Neuronal stem cell (in vitro differentiated cells): Measurements from ENCODE around the gene UCKL1.
"Not testable (repeated sequence)": the region's sequence is repeated elsewhere in the genome, so short reads cannot be mapped to it uniquely, and the experiment has no call there.

Experiments
- DNase-seq: peaks from one replicate; pipeline ENCODE4 v3.0.0-alpha.2; 2013; ENCODE audit warnings: low spot score
- H2AFZ ChIP-seq: one replicate; pipeline ENCODE4 v1.6.1; 2013; ENCODE audit warnings: mild to moderate bottlenecking, low read length, inconsistent platforms
- H2AK5ac ChIP-seq: 2 replicates; pipeline ENCODE4 v1.6.1; 2013; ENCODE audit warnings: low read depth, mild to moderate bottlenecking, inconsistent platforms, low read length, moderate library complexity, mixed read lengths
- H2BK120ac ChIP-seq: 2 replicates; pipeline ENCODE4 v1.6.1; 2013; ENCODE audit warnings: low read depth, mild to moderate bottlenecking, inconsistent platforms, low read length, moderate library complexity, mixed read lengths
- H2BK12ac ChIP-seq: one replicate; pipeline ENCODE4 v1.6.1; 2013; ENCODE audit warnings: low read length, inconsistent platforms
- H2BK15ac ChIP-seq: 2 replicates; pipeline ENCODE4 v1.6.1; 2013; ENCODE audit warnings: mild to moderate bottlenecking, low read length, inconsistent platforms, mixed read lengths
- H2BK5ac ChIP-seq: one replicate; pipeline ENCODE4 v1.6.1; 2013; ENCODE audit warnings: inconsistent platforms, mild to moderate bottlenecking, low read length, moderate library complexity
- H3K14ac ChIP-seq: one replicate; pipeline ENCODE4 v1.6.1; 2013; ENCODE audit warnings: low read length, inconsistent platforms
- H3K18ac ChIP-seq: 2 replicates; pipeline ENCODE4 v1.6.1; 2013; ENCODE audit warnings: low read length, inconsistent platforms
- H3K23ac ChIP-seq: 2 replicates; pipeline ENCODE4 v1.6.1; 2013; ENCODE audit warnings: low read depth, mild to moderate bottlenecking, mixed read lengths, low read length, inconsistent platforms; ENCODE audit not compliant: poor library complexity
- H3K27ac ChIP-seq: replicated peaks from 3 replicates; pipeline ENCODE4 v1.5.1; 2013; ENCODE audit warnings: low read length, inconsistent platforms
- H3K27me3 ChIP-seq, 3 experiments: 2 replicates each; pipeline ENCODE4 v1.6.1; 2013; ENCODE audit warnings: low read length in 3 of 3, mild to moderate bottlenecking in 2 of 3, inconsistent platforms in 1 of 3, low read depth in 1 of 3, mixed read lengths in 1 of 3, moderate library complexity in 1 of 3; ENCODE audit not compliant: control insufficient read depth in 3 of 3, insufficient read depth in 3 of 3
- H3K36me3 ChIP-seq, 2 donors: replicated peaks in 1 of 2; 2 replicates each; pipeline ENCODE4 v1.6.1; 2013; ENCODE audit warnings: low read length in 2 of 2; ENCODE audit not compliant: control insufficient read depth in 2 of 2, insufficient read depth in 2 of 2
- H3K4ac ChIP-seq: 2 replicates; pipeline ENCODE4 v1.6.1; 2013; ENCODE audit warnings: inconsistent platforms, mild to moderate bottlenecking, low read length, moderate library complexity
- H3K4me1 ChIP-seq, 2 donors: 1 replicate in 1 of 2; 2 replicates in 1 of 2; pipeline ENCODE4 v1.6.1; 2013; ENCODE audit warnings: low read length in 2 of 2, low read depth in 1 of 2; ENCODE audit not compliant: control insufficient read depth in 2 of 2, insufficient read depth in 1 of 2
- H3K4me2 ChIP-seq: one replicate; pipeline ENCODE4 v1.6.1; 2013; ENCODE audit warnings: mild to moderate bottlenecking, low read length, inconsistent platforms; ENCODE audit not compliant: insufficient read depth, poor library complexity, severe bottlenecking
- H3K4me3 ChIP-seq, 2 donors: 2 replicates each; pipeline ENCODE4 v1.5.1; 2013; ENCODE audit warnings: low read length in 2 of 2, mild to moderate bottlenecking in 2 of 2, inconsistent platforms in 1 of 2, moderate library complexity in 1 of 2
- H3K79me1 ChIP-seq: one replicate; pipeline ENCODE4 v1.6.1; 2013; ENCODE audit warnings: low read depth, mild to moderate bottlenecking, inconsistent platforms, low read length, moderate library complexity
- H3K9ac ChIP-seq: one replicate; pipeline ENCODE4 v1.6.1; 2013; ENCODE audit warnings: mild to moderate bottlenecking, low read depth, low read length, inconsistent platforms; ENCODE audit not compliant: poor library complexity
- H3K9me3 ChIP-seq, 2 donors: replicated peaks in 1 of 2; 2 replicates each; pipeline versions ENCODE3 to v1.6.1; 2013; ENCODE audit warnings: low read length in 2 of 2, mild to moderate bottlenecking in 2 of 2, inconsistent platforms in 1 of 2, low read depth in 1 of 2, mixed read lengths in 1 of 2, moderate library complexity in 1 of 2; ENCODE audit not compliant: control insufficient read depth in 2 of 2, insufficient read depth in 1 of 2
- H4K8ac ChIP-seq: one replicate; pipeline ENCODE4 v1.6.1; 2013; ENCODE audit warnings: low read depth, mild to moderate bottlenecking, inconsistent platforms, low read length, moderate library complexity
- H4K91ac ChIP-seq: one replicate; pipeline ENCODE4 v1.6.1; 2013; ENCODE audit warnings: low read length, low read depth, mild to moderate bottlenecking, inconsistent platforms; ENCODE audit not compliant: poor library complexity
- whole genome bisulfite sequencing, 2 donors: extraction: QIAGEN DNeasy Blood & Tissue Kit; methylation state at CpG; one replicate each; pipeline ENCODE4 v1.1.7; 2013; ENCODE audit warnings: missing lambda C conversion rate in 2 of 2, mixed read lengths in 1 of 2; ENCODE audit not compliant: insufficient read length in 2 of 2, insufficient replicate concordance in 1 of 2; ENCODE audit errors: extremely low coverage in 2 of 2; 5-methylcytosine and 5-hydroxymethylcytosine counted together

UCKL1 gene

DNA sequence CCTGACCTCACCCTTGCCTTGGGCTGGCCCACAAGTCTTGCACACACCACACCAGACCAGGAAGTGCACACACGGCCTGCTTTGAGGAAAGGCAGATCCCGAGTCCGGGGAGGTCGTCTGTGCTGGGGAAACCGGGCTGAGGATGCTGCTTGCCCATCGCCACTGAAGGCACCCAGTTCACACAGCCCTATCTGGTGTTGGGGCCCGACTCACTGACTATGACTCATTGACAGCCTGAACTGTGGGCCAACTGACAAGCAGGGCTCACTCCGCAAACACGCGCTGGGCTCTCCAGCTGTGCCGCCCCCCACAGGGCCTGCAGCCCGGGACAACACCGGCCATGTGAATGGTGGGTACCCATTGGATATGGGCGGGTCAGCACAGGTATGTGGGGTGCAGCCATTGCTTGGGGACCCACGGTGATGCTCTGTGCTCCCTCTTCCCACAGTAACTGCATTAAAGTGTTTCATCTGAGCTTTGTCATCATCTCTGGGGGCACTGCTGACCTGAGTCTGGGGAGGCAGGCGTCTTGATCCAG lies 21.6 kb upstream of the UCKL1 start:
- Histone ChIP-seq H3K27me3 (peaks cover 0 to 6% (median 0%) of the 10 kb centered on the region in 3 experiments), H3K79me1 (peaks cover 10% of the 10 kb centered on the region), H2BK5ac (peak overlapping the region; percentile 30), H2BK15ac (peak overlapping the region; percentile 84), H3K27ac (no peak overlapping the region), H3K4me2 (no peak overlapping the region), H3K4me1 (peaks cover 14% of the 10 kb centered on the region in 2 donors), H2AFZ (no peak overlapping the region), H4K8ac (peak overlapping the region; percentile 56), H3K18ac (no peak overlapping the region), H2AK5ac (peak overlapping the region; percentile 33), H2BK120ac (no peak overlapping the region), H3K14ac (no peak overlapping the region), H2BK12ac (peak overlapping the region; percentile 50), H3K23ac (peak overlapping the region; percentile 2), H3K9me3 (no peaks in the 10 kb centered on the region), H3K4ac (peak overlapping the region; percentile 12), H3K4me3 (no peak overlapping the region), H4K91ac (no peak overlapping the region), H3K9ac (no peak overlapping the region), H3K36me3 (peaks cover 5 to 8% of the 10 kb centered on the region in 2 donors)
- no peak for DNase-seq
- no CpG with 5 or more reads among the region's 16 CpGs for WGBS, 2 donors

DNA sequence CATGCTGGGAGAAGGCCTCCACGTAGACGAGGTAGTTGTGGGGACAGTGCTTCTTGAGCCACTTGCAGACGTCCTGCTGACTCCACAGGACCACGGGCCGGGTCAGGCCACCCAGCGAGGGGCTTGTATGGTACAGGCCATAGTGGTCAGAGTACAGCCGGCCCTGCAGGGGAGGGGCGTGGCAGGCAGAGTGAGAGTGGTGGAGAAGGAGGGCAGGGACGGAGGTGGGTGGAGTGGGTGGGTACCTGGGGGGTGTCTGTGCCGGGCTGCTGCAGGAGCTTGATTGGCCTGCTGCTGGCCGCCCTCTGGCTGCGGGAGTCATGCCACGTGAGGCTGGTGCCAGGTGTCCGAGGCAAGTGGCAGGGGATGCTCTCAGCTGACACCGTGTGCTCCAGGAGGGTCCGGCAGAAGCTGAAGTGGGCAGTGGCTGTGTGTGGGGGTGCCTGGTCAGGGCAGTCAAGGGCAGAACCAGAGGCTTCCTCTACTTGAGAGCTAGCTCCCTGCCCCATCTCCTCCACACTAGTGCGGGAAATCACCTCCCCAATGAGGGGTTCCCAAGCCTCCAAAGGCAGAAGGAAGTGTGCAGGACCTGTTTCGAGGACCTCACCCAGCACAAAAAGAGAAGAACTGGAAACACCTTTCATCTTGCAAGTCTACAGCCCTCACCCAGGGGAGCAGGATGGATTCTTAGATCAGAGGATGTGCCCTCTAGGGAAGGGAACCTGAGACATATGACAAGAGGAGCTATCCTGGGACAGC lies 20.9 kb upstream of the UCKL1 start:
- no peak for DNase-seq
- peak overlapping the region; percentile 40 for H2BK120ac ChIP-seq
- H3K18ac ChIP-seq = no peak overlapping the region
- H3K79me1 ChIP-seq = peaks cover 5% of the 10 kb centered on the region
- peak overlapping the region; percentile 77 for H3K9ac ChIP-seq
- peak overlapping the region; percentile 12 for H3K4ac ChIP-seq
- peak overlapping the region; percentile 32 for H3K14ac ChIP-seq
- peak overlapping the region; percentile 2 for H3K23ac ChIP-seq
- no peak overlapping the region for H4K91ac ChIP-seq
- H3K27ac ChIP-seq = no peak overlapping the region
- H2BK12ac ChIP-seq = peak overlapping the region; percentile 35
- H3K27me3 ChIP-seq = peaks cover 0 to 8% (median 0%) of the 10 kb centered on the region in 3 experiments
- peak overlapping the region; percentile 56 for H4K8ac ChIP-seq
- peak overlapping the region; percentile 84 for H2BK15ac ChIP-seq
- peaks cover 14% of the 10 kb centered on the region in 2 donors for H3K4me1 ChIP-seq
- peak overlapping the region; percentile 52 for H2AK5ac ChIP-seq
- no peak overlapping the region for H2AFZ ChIP-seq
- no CpG with 5 or more reads among the region's 18 CpGs for WGBS, 2 donors
- no peaks in the 10 kb centered on the region for H3K9me3 ChIP-seq
- H2BK5ac ChIP-seq = no peak overlapping the region
- H3K4me2 ChIP-seq = no peak overlapping the region
- H3K36me3 ChIP-seq = peaks cover 2 to 4% of the 10 kb centered on the region in 2 donors
- no peak overlapping the region for H3K4me3 ChIP-seq

DNA sequence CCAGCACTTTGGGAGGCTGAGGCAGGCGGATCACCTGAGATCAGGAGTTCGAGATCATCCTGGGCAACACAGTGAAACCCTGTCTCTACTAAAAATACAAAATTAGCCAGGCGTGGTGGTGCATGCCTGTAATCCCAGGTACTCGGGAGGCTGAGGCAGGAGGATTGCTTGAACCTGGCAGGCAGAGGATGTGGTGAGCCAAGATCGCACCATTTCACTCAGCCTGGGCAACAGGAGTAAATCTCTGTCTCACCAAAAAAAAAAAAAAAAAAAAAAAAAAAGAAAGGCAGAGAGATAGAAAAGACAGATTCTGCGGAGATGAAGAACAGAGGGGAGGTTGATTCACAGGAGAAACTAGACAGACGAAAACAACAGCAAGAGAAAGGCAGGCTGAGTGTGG lies 20.3 kb upstream of the UCKL1 start:
- H4K91ac ChIP-seq, H3K4ac ChIP-seq, H3K27me3 ChIP-seq, H3K36me3 ChIP-seq, DNase-seq, H3K4me2 ChIP-seq, H3K14ac ChIP-seq, H3K18ac ChIP-seq, H4K8ac ChIP-seq, H3K23ac ChIP-seq, H3K27ac ChIP-seq, H2BK120ac ChIP-seq, H3K9me3 ChIP-seq, H2AK5ac ChIP-seq, H2BK5ac ChIP-seq, H3K79me1 ChIP-seq, H3K4me3 ChIP-seq, H2BK15ac ChIP-seq, H2AFZ ChIP-seq, H2BK12ac ChIP-seq: not testable (repeated sequence)
- H3K9ac ChIP-seq = peak overlapping the region; percentile 77
- WGBS, 2 donors = no CpG with 5 or more reads among the region's 7 CpGs
- peaks cover 9 to 12% of the 10 kb centered on the region in 2 donors for H3K4me1 ChIP-seq

DNA sequence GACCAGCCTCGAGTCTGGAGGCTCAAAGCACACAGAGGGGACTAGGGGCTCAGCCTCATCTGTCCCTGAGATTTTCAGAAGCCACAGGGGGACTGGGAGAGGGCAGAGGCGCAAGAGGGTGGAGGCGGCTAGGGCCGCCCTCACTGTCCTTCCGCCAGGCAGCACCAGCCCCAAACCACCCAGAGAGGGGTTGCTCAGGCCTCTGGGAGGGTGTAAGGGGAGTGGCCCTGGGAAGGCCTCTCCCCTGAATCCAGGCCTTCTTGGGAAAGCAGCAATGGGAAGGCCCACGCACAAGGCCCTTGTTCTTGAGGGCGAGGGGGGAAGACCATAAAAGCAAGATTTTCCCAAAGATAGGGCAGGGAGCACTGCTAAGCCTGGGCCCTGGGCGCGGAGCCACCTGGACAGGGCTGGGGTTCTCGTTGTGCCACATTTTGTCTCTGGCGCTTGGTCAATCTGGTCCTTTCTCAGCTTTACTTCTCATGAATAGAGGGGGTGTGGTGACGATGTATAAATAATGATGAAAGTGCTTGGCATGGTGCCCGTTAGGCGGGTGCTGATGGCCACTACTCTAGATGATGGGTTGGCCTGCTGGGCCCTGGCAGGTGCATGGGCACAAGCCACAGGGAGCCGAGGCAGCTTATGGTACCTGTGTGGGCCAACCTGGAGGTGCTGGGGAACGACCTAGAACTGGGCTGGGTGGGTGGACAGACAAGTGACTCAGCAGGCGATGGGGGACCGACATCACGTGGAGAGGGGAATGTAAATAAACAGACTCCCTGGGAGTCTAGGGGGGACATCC lies 18.4 kb upstream of the UCKL1 start:
- WGBS, 2 donors = no CpG with 5 or more reads among the region's 19 CpGs
- H2BK12ac ChIP-seq = no peak overlapping the region
- DNase-seq = no peak

More for the DNA sequence above, 18.4 kb upstream of the UCKL1 start:
- H2BK120ac ChIP-seq = no peak overlapping the region
- peaks cover 3% of the 10 kb centered on the region for H3K79me1 ChIP-seq
- no peak overlapping the region for H3K27ac ChIP-seq
- peak overlapping the region; percentile 8 for H3K23ac ChIP-seq
- H3K9ac ChIP-seq = peak overlapping the region; percentile 21
- H3K4ac ChIP-seq = no peak overlapping the region
- H3K9me3 ChIP-seq = no peaks in the 10 kb centered on the region
- no peak overlapping the region for H4K8ac ChIP-seq
- H2BK5ac ChIP-seq = no peak overlapping the region
- H3K4me1 ChIP-seq = peaks cover 4 to 6% of the 10 kb centered on the region in 2 donors
- H2AK5ac ChIP-seq = peak overlapping the region; percentile 26
- no peak overlapping the region for H4K91ac ChIP-seq
- H3K4me3 ChIP-seq = no peak overlapping the region
- peak overlapping the region; percentile 3 for H2BK15ac ChIP-seq
- H3K4me2 ChIP-seq = no peak overlapping the region
- peaks cover 2 to 4% of the 10 kb centered on the region in 2 donors for H3K36me3 ChIP-seq
- H3K14ac ChIP-seq = no peak overlapping the region
- H3K18ac ChIP-seq = no peak overlapping the region
- peak overlapping the region; percentile 89 for H2AFZ ChIP-seq
- peaks cover 0 to 12% (median 0%) of the 10 kb centered on the region in 3 experiments for H3K27me3 ChIP-seq
